K562 (cell line): ENCODE data around the gene CNPPD1. TPM values are rescaled to one million over a fixed set of nuclear protein-coding genes. Genes with fewer than 3 reads are reported as not detected.

Source experiments
- ATAC-seq: fragments of 200-7000 bp; cut with Tn5 transposase; 3 replicates; pipeline ENCODE4 v1.9.1; 2020; ENCODE audit warnings: moderate library complexity
- BruUV-seq: library from RNA; stranded (reverse); fragments of 400-500 nt; replicated peaks from 2 replicates; lab custom pipeline; 2021; lab: Mats Ljungman, UMichigan
- CTCF ChIA-PET: fragments of 300-600 bp; formaldehyde crosslinking; extraction: SDS; loops from one replicate; lab custom pipeline; 2021; ENCODE audit warnings: low intra/inter-chr PET ratio; lab: Yijun Ruan, JAX
- POLR2A ChIA-PET: fragments of 300-600, 350-650 bp; sonication (Branson Sonifier 250); formaldehyde crosslinking; extraction: SDS; loops from one replicate; lab custom pipeline; 2021; ENCODE audit warnings: antibody characterized with exemption, inconsistent platforms; lab: Yijun Ruan, JAX
- DNase-seq, 4 experiments: peaks; one replicate each; pipeline versions ENCODE4 v3.0.0 to v3.0.0-alpha.2; 2011 to 2018; ENCODE audit warnings: low spot score in 3 of 4, mixed read lengths in 3 of 4; ENCODE audit errors: extremely low read depth in 1 of 4
- FAIRE-seq: peaks from 2 replicates; lab custom pipeline; 2011; peaks lifted over from hg19 to GRCh38; lab: Jason Lieb, UNC
- H2AFZ ChIP-seq: 2 replicates; pipeline ENCODE4 v1.6.0; 2011; ENCODE audit warnings: low read depth, low read length, control low read depth, inconsistent platforms
- H3K27ac ChIP-seq: fragments of 200-600 bp; 3 replicates; pipeline ENCODE4 v1.8.0; 2011; ENCODE audit warnings: low read depth, mild to moderate bottlenecking, control low read depth, inconsistent platforms, low read length, moderate library complexity, mixed read lengths; ENCODE audit errors: extremely low read depth
- H3K27me3 ChIP-seq, 2 experiments: fragments of 300-600 bp in 1 of 2; 2 replicates in 1 of 2; 3 replicates in 1 of 2; pipeline versions ENCODE4 v1.6.0 to v1.8.0; 2011; ENCODE audit warnings: inconsistent platforms in 2 of 2, low read length in 2 of 2, mild to moderate bottlenecking in 1 of 2, mixed read lengths in 1 of 2, moderate library complexity in 1 of 2; ENCODE audit not compliant: control insufficient read depth in 2 of 2, insufficient read depth in 2 of 2
- H3K36me3 ChIP-seq: fragments of 300-600 bp; 3 replicates; pipeline ENCODE4 v1.8.0; 2011; ENCODE audit warnings: mild to moderate bottlenecking, low read length, inconsistent platforms; ENCODE audit not compliant: control insufficient read depth, insufficient read depth
- H3K4me1 ChIP-seq, 2 experiments: fragments of 200-600 bp in 1 of 2; replicated peaks in 1 of 2; 2 replicates in 1 of 2; 3 replicates in 1 of 2; pipeline versions ENCODE4 v1.5.1 to v1.8.0; 2011; ENCODE audit warnings: inconsistent platforms in 2 of 2, low read length in 2 of 2, mild to moderate bottlenecking in 1 of 2, mixed read lengths in 1 of 2, moderate library complexity in 1 of 2; ENCODE audit not compliant: control insufficient read depth in 2 of 2, insufficient read depth in 2 of 2
- H3K4me2 ChIP-seq: 2 replicates; pipeline ENCODE4 v1.6.1; 2011; ENCODE audit warnings: low read length, control low read depth, inconsistent platforms, mixed read lengths; ENCODE audit not compliant: insufficient read depth
- H3K4me3 ChIP-seq: fragments of 200-600 bp; sonication (generic), shearing (Covaris generic); 2 replicates; pipeline ENCODE4 v1.5.1; 2016; ENCODE audit warnings: control low read depth, inconsistent platforms
- H3K79me2 ChIP-seq: fragments of 200-600 bp; 3 replicates; pipeline ENCODE4 v1.8.0; 2011; ENCODE audit warnings: low read length, inconsistent platforms; ENCODE audit not compliant: control insufficient read depth, insufficient read depth
- H3K9ac ChIP-seq, 2 experiments: 2 replicates each; pipeline versions ENCODE4 v1.6.0 to v1.6.1; 2011; ENCODE audit warnings: low read depth in 2 of 2, low read length in 2 of 2, control low read depth in 1 of 2, inconsistent platforms in 1 of 2, mild to moderate bottlenecking in 1 of 2, mixed read lengths in 1 of 2; ENCODE audit not compliant: insufficient read depth in 1 of 2
- H3K9me1 ChIP-seq: one replicate; pipeline ENCODE4 v1.6.0; 2011; ENCODE audit warnings: inconsistent platforms, mild to moderate bottlenecking, low read length, moderate library complexity; ENCODE audit not compliant: control insufficient read depth, insufficient read depth
- H3K9me3 ChIP-seq: replicated peaks from 2 replicates; pipeline ENCODE4 v1.5.1; 2011; ENCODE audit warnings: low read depth, low read length, inconsistent platforms; ENCODE audit not compliant: control insufficient read depth, insufficient read depth
- H4K20me1 ChIP-seq: replicated peaks from 2 replicates; pipeline ENCODE4 v1.6.1; 2011; ENCODE audit warnings: low read length, inconsistent platforms, mixed read lengths; ENCODE audit not compliant: control insufficient read depth, insufficient read depth
- ASH1L ChIP-seq: fragments of 450-650 bp; IDR thresholded peaks from 2 replicates; pipeline ENCODE4 v1.6.1; 2018; ENCODE audit warnings: borderline replicate concordance, mild to moderate bottlenecking, low read depth; ENCODE audit not compliant: partially characterized antibody
- CBFB ChIP-seq: sonication (generic); formaldehyde crosslinking; IDR thresholded peaks from 2 replicates; pipeline ENCODE4 v1.4.0; 2020; ENCODE audit warnings: mild to moderate bottlenecking, missing genetic modification reagents
- HDGF ChIP-seq: fragments of 450-650 bp; IDR thresholded peaks from 2 replicates; pipeline ENCODE4 v1.6.1; 2016
- NCOA6 ChIP-seq: fragments of 450-650 bp; IDR thresholded peaks from 2 replicates; pipeline ENCODE4 v1.6.1; 2017; ENCODE audit warnings: mild to moderate bottlenecking
- PRPF4 ChIP-seq: fragments of 200-400 bp; formaldehyde crosslinking; IDR thresholded peaks from one replicate; pipeline ENCODE4 v1.6.1; 2017; ENCODE audit warnings: low read length, low read depth, mild to moderate bottlenecking; ENCODE audit not compliant: insufficient read depth, poor library complexity, severe bottlenecking
- TRIM24 ChIP-seq, 2 experiments: fragments of 450-650 bp; IDR thresholded peaks; 2 replicates each; pipeline ENCODE4 v1.6.1; 2016
- ZKSCAN3 ChIP-seq: fragments of 250-450 bp; sonication (Bioruptor Pico); IDR thresholded peaks from 2 replicates; pipeline ENCODE4 v1.4.0; 2020
- WGBS: fragments of 100-300 bp; shearing (Covaris generic); methylation state at CpG from one replicate; pipeline ENCODE4 v1.1.6; 2016; ENCODE audit warnings: low coverage, mixed read lengths; ENCODE audit not compliant: insufficient coverage; ENCODE audit errors: missing lambda C conversion rate; 5-methylcytosine and 5-hydroxymethylcytosine counted together
- in situ Hi-C: fragments of 300-500 bp; cut with MboI; formaldehyde crosslinking; loops from 4 replicates; pipeline ENCODE4 v1.15.0; 2018; ENCODE audit warnings: inconsistent platforms, mixed read lengths
- intact Hi-C: fragments of 100-400 bp; cut with micrococcal nuclease; formaldehyde crosslinking; loops from 2 replicates; pipeline ENCODE4 v1.14.2; 2022
- polyA plus RNA-seq, 8 experiments: library from polyadenylated mRNA; depleted of rRNA in 4 of 8; stranded (reverse) in 5 of 8; unstranded in 3 of 8; fragments of >200 nt; fragmentation: Nextera tagmentation in 2 of 8; fragmentation: Illumina TruSeq in 1 of 8; extraction: Ambion mirVana in 2 of 8; extraction: Trizol in 1 of 8; gene quantifications; 2 replicates each; pipeline versions ENCODE4 v1.2.1 to v1.2.3, GENCODE V29; 2011 to 2014; ENCODE audit warnings: inconsistent platforms in 1 of 8, missing spikeins in 1 of 8
- total RNA-seq, 7 experiments: library from RNA; depleted of rRNA in 6 of 7; stranded (reverse); fragments of >200 nt in 6 of 7; fragmentation: Illumina TruSeq in 2 of 7; extraction: Trizol in 2 of 7; gene quantifications; 2 replicates each; pipeline versions ENCODE4 v1.2.1 to v1.2.3, GENCODE V29; 2011 to 2021; ENCODE audit warnings: low replicate concordance in 1 of 7
- TF ChIP-seq, protein P1 (sequence below): conservative IDR thresholded peaks from 2 replicates; pipeline ENCODE4 v1.6.1; 2011; ENCODE audit warnings: low read depth, mild to moderate bottlenecking, low read length; ENCODE audit not compliant: control insufficient read depth

The CNPPD1 gene
- total and polyA plus RNA-seq, 9 of the 15 experiments (the other 6 are each of a cell fraction or from before 2014, with no cell fraction given), result 9.9 to 53.5 (median 27.0) TPM

- no peaks in the 10 kb centered on the region for H3K9me3 ChIP-seq
- H4K20me1 ChIP-seq, result no peaks in the 10 kb centered on the region
- WGBS, result 100% methylated on average over 2 of the region's 2 CpGs
- no peak overlapping the region for H3K4me3 ChIP-seq
- CTCF ChIA-PET, result no interaction called here
- BruUV-seq, result no TSS peak
- no peak for DNase-seq
- no peak overlapping the region for H3K27ac ChIP-seq
- in situ Hi-C loops (no loop called here), intact Hi-C loops (no loop called here)
- no peak for ATAC-seq
- no peak for FAIRE-seq
- H3K27me3 ChIP-seq, result no peaks in the 10 kb centered on the region
- H3K9ac ChIP-seq, result no peak overlapping the region; a peak in 1 of 4 replicates
- H3K79me2 ChIP-seq, result peaks cover 12% of the 10 kb centered on the region
- no peak overlapping the region for H3K4me2 ChIP-seq
- POLR2A ChIA-PET, result no interaction called here
- no peak overlapping the region for H2AFZ ChIP-seq
- no peaks in the 10 kb centered on the region for H3K9me1 ChIP-seq
- H3K36me3 ChIP-seq, result peaks cover 62% of the 10 kb centered on the region; the same call in 2 of the 3 replicates
- H3K4me1 ChIP-seq, result peaks cover under 1 to 9% of the 10 kb centered on the region in 2 experiments; a peak in 3 of 5 replicates
- TF ChIP-seq ASH1L (no peak), CBFB (CRISPR knock-in tag) (no peak), PRPF4 (no peak), TRIM24 (IDR thresholded peaks at IDR 0.05) (no peak), NCOA6 (no peak), HDGF (no peak), ZKSCAN3 (CRISPR knock-in tag) (no peak)
- TF ChIP-seq, protein P1, sequence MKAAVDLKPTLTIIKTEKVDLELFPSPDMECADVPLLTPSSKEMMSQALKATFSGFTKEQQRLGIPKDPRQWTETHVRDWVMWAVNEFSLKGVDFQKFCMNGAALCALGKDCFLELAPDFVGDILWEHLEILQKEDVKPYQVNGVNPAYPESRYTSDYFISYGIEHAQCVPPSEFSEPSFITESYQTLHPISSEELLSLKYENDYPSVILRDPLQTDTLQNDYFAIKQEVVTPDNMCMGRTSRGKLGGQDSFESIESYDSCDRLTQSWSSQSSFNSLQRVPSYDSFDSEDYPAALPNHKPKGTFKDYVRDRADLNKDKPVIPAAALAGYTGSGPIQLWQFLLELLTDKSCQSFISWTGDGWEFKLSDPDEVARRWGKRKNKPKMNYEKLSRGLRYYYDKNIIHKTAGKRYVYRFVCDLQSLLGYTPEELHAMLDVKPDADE, result no peak
Observed at GRCh38 chr2:219184121-219184520, 7.4 kb upstream of the CNPPD1 start.
